Skeletal muscle satellite cell (primary cell): ENCODE data around the gene TMEM198.

ENCODE experiments used
- H3K27me3 ChIP-seq: 2 replicates; pipeline ENCODE4 v1.7.0; 2013; ENCODE audit warnings: low read length; ENCODE audit not compliant: control insufficient read depth, insufficient read depth
- H3K36me3 ChIP-seq: 2 replicates; pipeline ENCODE4 v1.7.0; 2013; ENCODE audit warnings: mild to moderate bottlenecking, control low read depth, low read length; ENCODE audit not compliant: insufficient read depth
- H3K4me1 ChIP-seq: 2 replicates; pipeline ENCODE4 v1.7.0; 2013; ENCODE audit warnings: low read length; ENCODE audit not compliant: control insufficient read depth, insufficient read depth
- H3K4me2 ChIP-seq: 2 replicates; pipeline ENCODE4 v1.7.0; 2013; ENCODE audit warnings: mild to moderate bottlenecking, low read length
- H3K4me3 ChIP-seq: 2 replicates; pipeline ENCODE4 v1.7.0; 2013; ENCODE audit warnings: low read length
- H3K9ac ChIP-seq: 2 replicates; pipeline ENCODE4 v1.7.0; 2013; ENCODE audit warnings: mild to moderate bottlenecking, low read depth, low read length, moderate library complexity
- H3K9me3 ChIP-seq: replicated peaks from 2 replicates; pipeline ENCODE4 v1.7.0; 2013; ENCODE audit warnings: mild to moderate bottlenecking, control low read depth, low read length

The TMEM198 gene

DNA sequence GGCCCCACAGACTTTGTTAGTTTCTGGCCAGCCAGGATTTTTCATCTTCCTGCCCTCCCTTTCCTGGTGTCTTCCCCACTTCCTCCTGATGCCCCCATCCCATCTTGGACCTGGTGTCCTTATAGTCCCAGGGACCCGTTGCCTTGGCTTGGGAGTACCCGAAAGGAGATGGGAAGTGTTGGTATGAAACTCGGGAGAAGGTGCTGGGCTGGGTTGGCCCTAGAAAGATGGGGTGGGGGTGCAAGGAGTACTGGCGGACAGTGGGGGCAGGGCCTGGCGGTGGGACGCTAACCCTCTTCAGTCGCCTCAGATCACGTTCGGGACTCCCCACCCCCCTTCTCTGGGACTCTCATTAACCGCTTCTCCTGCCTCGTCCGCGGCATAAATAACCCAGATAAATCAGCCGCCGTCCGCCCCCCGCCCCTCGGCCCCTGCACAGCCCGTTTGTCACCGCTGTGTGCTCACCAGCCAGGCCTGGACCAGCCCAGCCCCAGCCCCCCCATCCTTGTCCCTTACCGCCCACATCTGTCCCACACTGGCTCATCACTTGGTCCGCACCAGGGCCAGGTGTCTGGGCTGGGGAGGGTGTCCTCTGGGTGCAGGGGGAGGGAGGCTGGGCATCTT, 33.2 kb upstream of the TMEM198 start:
- no peak overlapping the region for H3K4me3 ChIP-seq
- H3K4me2 ChIP-seq = peak overlapping the region; percentile 75
- H3K9me3 ChIP-seq = no peaks in the 10 kb centered on the region
- H3K4me1 ChIP-seq = peaks cover 54% of the 10 kb centered on the region
- H3K36me3 ChIP-seq = peaks cover 11% of the 10 kb centered on the region
- peaks cover 39% of the 10 kb centered on the region for H3K27me3 ChIP-seq
- H3K9ac ChIP-seq = no peak overlapping the region

DNA sequence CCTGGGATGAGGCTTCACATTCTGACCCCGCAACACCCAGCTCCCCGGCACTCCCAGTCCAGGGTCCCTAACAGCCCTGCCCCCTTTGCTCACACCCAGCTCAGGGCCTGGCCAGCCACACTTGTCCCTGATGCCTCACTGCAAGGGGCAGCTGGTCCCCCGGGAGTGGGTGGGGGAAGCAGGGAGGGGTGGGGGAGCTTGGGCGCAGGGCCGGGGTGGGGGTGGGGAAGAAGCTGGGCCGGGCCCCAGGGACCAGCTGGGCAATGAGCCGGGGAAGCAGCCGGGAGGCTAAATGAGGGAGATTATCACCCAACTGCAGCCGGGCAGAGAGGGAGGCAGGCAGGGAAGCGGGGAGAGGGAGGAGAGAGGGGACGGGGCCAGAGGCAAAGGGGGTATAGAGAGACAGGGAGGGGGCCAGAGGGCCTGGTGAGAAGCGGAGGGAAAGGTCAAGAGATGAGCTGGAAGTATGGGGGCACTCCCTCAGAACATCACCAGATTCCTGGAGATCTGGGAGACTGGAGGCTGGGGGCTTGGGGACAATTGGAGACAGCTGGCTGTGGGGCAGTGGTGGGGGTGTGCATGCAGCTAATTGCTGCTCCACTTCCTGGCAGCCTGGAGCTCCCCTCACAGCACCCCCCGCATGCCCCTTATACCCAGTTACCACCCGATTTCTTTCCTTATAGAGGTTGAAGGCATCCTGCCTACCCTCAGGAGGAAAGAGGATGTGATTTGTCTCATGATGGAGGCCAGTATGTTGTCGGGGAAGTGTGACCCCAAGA, 32.1 kb upstream of the TMEM198 start:
- peaks cover 50% of the 10 kb centered on the region for H3K27me3 ChIP-seq
- H3K4me3 ChIP-seq = no peak overlapping the region
- no peaks in the 10 kb centered on the region for H3K36me3 ChIP-seq
- H3K9me3 ChIP-seq = no peaks in the 10 kb centered on the region
- no peak overlapping the region for H3K9ac ChIP-seq
- H3K4me1 ChIP-seq = peaks cover 45% of the 10 kb centered on the region
- H3K4me2 ChIP-seq = no peak overlapping the region

DNA sequence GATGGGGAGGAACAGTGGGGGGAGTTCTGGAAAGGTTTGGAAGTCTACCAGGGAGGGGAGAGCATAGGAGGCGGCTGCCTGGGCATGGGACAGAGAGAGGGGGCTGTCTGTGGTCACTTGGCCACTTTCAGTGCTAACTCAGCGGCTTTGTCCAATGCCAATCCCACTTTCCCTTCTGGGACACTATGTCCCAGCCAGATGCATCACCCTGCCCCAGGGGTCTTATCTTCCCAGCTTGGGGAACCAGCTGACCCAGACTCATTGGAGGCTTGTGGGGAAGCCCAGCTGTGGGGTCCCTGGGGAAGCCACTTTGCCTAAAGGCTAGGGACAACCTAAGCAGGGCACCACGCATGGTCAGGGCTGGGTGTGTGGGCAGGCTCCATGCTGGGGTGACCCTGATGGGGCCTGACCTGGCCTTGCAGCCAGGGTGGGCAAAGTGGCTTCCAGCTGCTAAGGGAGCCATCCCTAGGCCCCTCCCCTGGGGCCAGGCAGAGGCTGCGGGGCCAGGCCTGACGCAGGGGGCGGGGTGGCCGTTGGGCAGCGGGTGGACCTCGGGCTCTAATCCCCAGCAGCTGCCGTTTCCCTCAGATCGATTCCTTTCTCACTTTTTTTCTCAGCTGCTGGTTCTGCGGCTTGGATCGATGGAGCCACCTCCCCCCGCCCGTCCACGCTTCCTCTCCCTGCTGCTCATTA, 31.2 kb upstream of the TMEM198 start:
- Histone ChIP-seq H3K4me1 (peaks cover 36% of the 10 kb centered on the region), H3K9me3 (no peaks in the 10 kb centered on the region), H3K4me3 (no peak overlapping the region), H3K4me2 (peak overlapping the region; percentile 33), H3K9ac (no peak overlapping the region), H3K36me3 (no peaks in the 10 kb centered on the region), H3K27me3 (peaks cover 57% of the 10 kb centered on the region)

DNA sequence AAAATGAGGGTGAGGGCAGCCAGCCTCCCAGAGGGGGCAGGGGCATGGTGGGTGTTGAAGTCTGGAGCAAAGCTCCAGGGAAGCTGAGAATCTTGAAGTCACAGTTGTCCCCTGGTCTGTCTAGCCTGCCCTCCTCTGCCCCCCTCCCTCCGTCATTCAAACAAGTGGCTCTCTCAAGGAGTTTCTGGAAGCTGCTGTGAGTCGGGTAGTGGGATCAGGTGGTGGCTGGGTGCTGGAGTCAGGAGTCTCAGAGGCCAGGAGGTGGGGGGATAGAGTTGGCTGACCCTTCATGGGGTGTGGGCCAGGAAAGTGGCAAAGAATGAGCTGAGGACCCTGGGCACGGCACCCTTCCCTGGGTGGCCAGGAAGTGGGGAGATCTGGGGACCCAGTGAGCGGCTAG, 30.0 kb upstream of the TMEM198 start:
- Histone ChIP-seq H3K4me1 (peaks cover 36% of the 10 kb centered on the region), H3K9ac (no peak overlapping the region), H3K9me3 (no peaks in the 10 kb centered on the region), H3K36me3 (no peaks in the 10 kb centered on the region), H3K4me2 (peak overlapping the region; percentile 50), H3K4me3 (no peak overlapping the region), H3K27me3 (peaks cover 62% of the 10 kb centered on the region)

DNA sequence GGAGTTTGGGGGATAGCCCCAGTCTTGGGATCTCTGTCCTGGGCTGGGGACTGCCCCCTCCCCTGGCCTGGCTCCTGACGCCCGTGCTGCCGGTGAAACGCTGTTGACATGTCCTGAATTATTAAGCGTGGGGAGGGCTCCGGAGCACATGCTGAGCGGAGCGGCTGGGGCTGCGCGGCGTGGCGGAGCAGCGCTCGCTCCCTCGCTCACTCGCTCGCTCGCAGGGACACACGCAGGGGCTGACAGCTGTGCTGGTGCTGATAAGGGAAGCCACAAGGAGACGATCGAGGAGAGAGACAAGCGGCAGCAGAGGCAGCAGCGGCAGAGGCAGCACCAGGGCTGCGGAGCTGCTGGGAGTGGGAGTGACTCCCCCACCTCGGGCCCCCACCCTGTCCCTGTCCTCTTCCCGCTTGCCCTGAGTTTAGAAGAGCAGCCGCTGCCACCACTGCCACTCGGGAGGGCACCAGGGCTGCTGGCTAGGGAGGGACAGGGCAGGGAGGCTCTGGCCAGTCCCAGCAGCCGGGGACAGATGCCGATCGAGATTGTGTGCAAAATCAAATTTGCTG, 29.5 kb upstream of the TMEM198 start, which contains the start of gene ASIC4:
Gene ASIC4, plus strand, starts transcription at position 287 of the 566 bp plus-strand sequence. Its CDS starts 243 bp downstream, at position 530.
- H3K9me3 ChIP-seq = no peaks in the 10 kb centered on the region
- no peak within 1 kb of the TSS for H3K4me3 ChIP-seq
- peak within 1 kb of the TSS; percentile 50 for H3K4me2 ChIP-seq
- H3K27me3 ChIP-seq = peaks cover 62% of the 10 kb centered on the region
- no peaks in the 10 kb centered on the region for H3K36me3 ChIP-seq
- H3K9ac ChIP-seq = no peak within 1 kb of the TSS
- peaks cover 36% of the 10 kb centered on the region for H3K4me1 ChIP-seq

DNA sequence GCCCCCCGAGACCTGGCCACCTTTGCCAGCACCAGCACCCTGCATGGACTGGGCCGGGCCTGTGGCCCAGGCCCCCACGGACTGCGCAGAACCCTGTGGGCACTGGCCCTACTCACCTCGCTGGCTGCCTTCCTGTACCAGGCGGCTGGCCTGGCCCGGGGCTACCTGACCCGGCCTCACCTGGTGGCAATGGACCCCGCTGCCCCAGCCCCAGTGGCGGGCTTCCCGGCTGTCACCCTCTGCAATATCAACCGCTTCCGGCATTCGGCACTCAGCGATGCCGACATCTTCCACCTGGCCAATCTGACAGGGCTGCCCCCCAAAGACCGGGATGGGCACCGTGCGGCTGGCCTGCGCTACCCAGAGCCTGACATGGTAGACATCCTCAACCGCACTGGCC, 29.0 kb upstream of the TMEM198 start:
- no peak overlapping the region for H3K4me2 ChIP-seq
- H3K4me1 ChIP-seq = peaks cover 31% of the 10 kb centered on the region
- H3K4me3 ChIP-seq = no peak overlapping the region
- H3K36me3 ChIP-seq = no peaks in the 10 kb centered on the region
- H3K9ac ChIP-seq = no peak overlapping the region
- no peaks in the 10 kb centered on the region for H3K9me3 ChIP-seq
- H3K27me3 ChIP-seq = peaks cover 62% of the 10 kb centered on the region

DNA sequence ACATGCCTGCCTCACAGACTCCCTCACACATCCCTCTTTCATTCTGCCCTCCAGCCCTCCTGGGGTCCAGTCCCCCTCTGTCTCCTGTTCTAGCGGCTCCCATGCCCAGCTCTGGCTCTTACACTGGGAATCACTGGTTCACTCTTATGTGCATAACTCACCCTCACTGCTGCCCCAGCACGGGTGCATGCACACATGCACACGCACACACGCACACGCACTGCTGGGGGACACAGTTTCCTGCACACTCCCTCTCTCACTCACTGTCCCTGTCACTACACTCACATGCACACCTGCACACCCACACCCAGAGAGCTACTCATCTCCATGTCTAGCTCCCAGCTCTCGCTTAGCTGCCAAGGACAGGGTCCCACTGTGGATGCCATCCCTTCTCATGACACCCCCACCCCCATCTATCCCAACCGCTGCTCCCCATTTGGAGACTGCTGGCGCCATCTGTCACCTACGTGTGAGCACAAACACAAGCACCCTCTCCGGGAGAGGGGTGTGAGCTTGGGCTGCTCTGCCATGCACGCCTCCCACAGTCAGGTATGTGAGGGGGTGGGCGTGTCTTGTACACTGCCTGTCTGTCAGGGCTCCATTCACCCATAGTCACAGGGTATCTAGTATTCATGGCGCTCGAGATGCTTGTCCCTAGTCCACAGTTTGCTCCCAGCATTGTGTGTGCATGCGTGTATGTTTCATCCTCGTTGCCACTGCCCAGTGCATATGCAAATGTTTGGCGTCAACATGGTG, 27.8 kb upstream of the TMEM198 start:
- no peaks in the 10 kb centered on the region for H3K36me3 ChIP-seq
- H3K27me3 ChIP-seq = peaks cover 62% of the 10 kb centered on the region
- H3K4me1 ChIP-seq = peaks cover 26% of the 10 kb centered on the region
- H3K4me3 ChIP-seq = no peak overlapping the region
- no peaks in the 10 kb centered on the region for H3K9me3 ChIP-seq
- H3K4me2 ChIP-seq = no peak overlapping the region
- no peak overlapping the region for H3K9ac ChIP-seq

DNA sequence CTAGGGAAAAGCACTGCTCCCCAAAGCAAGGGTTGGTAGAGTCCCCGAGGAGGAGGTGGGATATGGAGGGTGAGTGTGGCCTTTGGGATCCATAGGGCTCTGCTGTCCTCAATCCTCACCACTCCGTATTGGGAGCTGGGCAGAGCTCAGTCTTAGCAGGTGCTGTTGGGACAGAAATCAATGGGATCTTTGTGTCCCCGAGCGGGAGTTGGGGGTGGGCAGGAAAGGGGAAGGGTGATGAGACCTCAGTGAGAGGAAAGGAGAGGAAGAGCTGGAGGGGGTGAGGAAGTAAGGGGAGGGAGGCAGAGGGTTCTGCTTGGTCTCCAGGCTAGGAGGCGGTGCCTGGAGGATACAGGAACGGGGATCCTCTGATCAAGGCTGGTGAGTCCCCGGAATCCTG, 26.9 kb upstream of the TMEM198 start:
- Histone ChIP-seq H3K9me3 (no peaks in the 10 kb centered on the region), H3K4me3 (no peak overlapping the region), H3K36me3 (no peaks in the 10 kb centered on the region), H3K27me3 (peaks cover 60% of the 10 kb centered on the region), H3K4me2 (no peak overlapping the region), H3K4me1 (peaks cover 32% of the 10 kb centered on the region), H3K9ac (no peak overlapping the region)

DNA sequence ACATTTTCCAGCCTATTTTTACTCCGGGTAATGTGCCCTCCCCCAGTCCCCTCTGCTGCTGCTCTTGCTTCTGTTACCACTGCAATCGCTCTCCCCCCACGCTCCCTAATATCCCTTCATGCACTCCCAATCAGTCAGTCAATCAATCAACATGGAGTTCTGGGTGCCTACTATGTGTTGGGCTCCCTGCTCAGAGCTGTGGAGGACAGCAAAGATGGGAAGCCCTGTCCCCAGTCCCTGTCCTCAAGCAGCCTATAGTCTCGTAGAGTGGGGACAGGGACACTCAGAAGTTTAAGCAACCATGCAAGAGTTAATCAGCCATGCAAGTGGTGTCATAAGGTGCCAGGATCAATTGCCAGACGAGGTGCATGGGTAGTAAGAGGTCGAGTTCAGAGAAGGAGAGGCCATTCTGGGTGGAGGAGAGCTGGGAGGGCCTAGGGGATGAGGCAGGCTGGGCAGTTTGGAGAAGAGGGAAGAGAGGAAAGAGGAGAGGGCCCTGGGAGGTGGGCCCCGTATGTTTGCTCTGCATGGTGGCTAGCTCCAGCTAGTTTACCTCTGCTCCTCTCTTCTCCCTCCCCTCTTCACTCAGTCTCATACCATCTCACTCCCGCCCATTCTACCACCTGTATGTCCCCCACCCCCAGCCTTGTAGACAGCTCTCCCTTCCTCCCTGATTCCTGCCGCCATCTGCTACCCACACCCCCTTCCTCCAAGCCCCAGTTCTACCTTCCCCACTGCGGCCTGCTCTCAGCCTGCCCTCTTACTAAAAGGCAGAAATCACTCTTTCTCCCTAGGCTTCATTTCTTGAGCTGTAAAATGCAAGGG, 25.7 kb upstream of the TMEM198 start:
- H3K9ac ChIP-seq = no peak overlapping the region
- H3K27me3 ChIP-seq = peaks cover 47% of the 10 kb centered on the region
- no peaks in the 10 kb centered on the region for H3K36me3 ChIP-seq
- H3K4me1 ChIP-seq = peaks cover 29% of the 10 kb centered on the region
- no peak overlapping the region for H3K4me3 ChIP-seq
- H3K4me2 ChIP-seq = no peak overlapping the region
- no peaks in the 10 kb centered on the region for H3K9me3 ChIP-seq

DNA sequence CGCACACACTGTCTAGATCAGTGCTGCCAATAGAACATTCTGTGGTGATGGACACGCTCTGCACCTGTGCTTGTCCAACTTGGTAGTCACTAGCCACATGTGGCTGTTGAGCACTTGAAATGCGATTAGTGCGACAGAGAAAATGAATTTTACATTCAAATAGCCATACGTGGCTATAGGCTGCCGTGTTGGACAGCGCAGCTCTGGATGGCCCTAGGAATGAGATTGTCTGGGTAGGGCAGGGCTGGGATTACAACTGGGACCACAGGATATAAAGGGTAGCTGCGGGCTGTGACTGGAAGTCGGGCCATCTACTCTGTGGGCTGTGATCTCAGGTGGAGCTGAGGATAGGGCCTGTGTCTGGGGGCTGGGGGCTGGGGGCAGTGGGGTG, 24.3 kb upstream of the TMEM198 start:
- Histone ChIP-seq H3K9ac (no peak overlapping the region), H3K27me3 (peaks cover 45% of the 10 kb centered on the region), H3K4me2 (no peak overlapping the region), H3K4me1 (peaks cover 20% of the 10 kb centered on the region), H3K36me3 (no peaks in the 10 kb centered on the region), H3K4me3 (no peak overlapping the region), H3K9me3 (no peaks in the 10 kb centered on the region)
